GM18868 (cell line): ENCODE measurements around the gene MRPL28.
"Not testable (repeated sequence)": the region's sequence is repeated elsewhere in the genome, so short reads cannot be mapped to it uniquely, and the experiment has no call there.

Experiments used
- ATAC-seq: cut with Tn5 transposase; IDR thresholded peaks from one replicate; pipeline ENCODE4 v1.9.1; 2021; ENCODE audit warnings: mild to moderate bottlenecking, moderate library complexity; ENCODE audit not compliant: unreplicated experiment

Gene MRPL28

DNA sequence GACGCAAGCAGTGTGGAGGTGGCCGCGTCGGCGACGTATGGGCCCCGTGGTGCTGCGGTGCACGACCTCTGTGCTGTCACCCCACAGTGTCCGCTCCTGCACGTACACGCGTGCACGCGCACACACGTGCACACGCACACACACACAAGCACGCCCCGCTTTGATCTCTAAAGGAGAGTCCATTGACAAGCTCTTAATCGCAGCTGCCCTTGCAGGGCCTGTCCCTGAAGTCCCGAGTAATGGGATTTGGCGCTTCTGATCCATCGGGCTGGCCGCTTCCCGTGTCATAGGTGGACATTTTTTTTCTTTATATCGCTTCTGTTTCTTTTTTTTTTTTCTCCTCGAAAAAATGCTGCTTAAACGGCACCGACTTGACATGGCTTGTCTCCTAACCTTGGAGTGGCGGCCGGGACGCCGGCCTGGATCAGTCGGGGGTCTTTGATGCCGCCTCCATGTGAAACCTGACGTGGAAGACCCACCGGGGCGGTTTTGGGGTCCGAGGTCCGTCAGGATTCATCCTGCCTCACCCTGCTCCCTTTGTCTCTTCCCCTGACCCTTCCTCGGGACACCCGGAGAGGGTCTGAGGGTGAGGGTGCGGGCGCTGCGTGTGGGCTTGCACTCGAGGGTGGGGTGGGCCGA lies 9.5 kb downstream of the MRPL28 start:
- no peak for ATAC-seq

GRCh38 chr16:359871-360697 lies 10.3 kb downstream of the MRPL28 start:
- no peak for ATAC-seq

DNA sequence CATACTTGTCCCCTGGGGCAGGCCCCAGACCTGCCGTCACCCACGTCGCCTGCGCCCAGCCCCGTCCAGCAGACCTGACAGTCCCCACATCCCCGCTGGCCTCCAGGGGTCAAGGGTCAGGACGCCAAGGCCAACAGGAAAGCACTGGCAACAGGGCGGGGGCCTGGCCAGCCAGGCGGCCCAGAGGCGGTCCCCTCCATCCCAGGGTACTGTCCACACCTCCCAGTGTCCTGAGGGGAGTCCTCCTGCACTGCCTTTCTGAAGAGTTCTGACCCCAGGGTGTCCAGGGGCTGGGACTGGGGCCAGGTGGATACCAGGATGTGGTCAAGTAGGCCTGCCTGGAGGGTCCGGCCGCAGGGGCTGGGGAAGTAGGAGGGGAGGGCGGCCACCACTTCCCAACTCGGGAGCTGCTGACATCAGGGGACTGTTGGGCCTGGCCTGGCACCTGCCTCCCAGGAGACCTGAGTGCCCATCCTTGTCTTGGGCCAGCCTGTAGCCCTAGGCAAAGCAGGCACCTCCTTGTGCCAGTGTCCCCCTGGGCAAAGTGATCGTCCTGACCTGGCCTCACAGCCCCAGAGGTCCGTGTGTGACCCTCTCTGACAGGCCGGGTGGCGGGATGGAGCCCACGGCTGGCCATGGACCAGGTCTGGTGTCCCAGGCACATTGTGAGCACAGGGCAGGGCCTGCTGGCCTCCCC lies 11.1 kb downstream of the MRPL28 start:
- no peak for ATAC-seq

DNA sequence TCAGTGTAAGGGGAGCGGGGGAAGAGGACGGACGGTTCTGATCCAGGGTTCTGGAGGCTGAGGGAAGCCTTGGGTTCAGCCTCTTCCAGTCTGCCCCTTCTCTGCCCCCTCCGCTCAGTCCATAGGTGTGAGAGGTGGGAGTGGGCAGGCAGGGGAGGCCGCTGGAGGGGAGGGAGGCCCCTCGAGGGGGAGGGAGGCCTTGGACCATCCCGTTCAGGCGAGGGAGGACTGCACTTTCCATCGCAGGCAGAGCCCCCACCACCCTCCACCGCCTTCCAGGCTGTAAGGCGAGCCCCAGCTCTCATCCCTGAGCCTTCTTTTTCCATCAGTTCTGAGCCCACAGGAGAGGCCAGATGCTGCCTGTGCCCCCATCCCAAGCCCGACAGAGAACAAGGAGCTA lies 13.6 kb downstream of the MRPL28 start:
- ATAC-seq = no peak

- no peak for ATAC-seq
These were observed 15.3 kb downstream of the MRPL28 start for GRCh38 chr16:354971-355461.

- no peak for ATAC-seq
These were observed 16.0 kb downstream of the MRPL28 start for GRCh38 chr16:354291-354881.

DNA sequence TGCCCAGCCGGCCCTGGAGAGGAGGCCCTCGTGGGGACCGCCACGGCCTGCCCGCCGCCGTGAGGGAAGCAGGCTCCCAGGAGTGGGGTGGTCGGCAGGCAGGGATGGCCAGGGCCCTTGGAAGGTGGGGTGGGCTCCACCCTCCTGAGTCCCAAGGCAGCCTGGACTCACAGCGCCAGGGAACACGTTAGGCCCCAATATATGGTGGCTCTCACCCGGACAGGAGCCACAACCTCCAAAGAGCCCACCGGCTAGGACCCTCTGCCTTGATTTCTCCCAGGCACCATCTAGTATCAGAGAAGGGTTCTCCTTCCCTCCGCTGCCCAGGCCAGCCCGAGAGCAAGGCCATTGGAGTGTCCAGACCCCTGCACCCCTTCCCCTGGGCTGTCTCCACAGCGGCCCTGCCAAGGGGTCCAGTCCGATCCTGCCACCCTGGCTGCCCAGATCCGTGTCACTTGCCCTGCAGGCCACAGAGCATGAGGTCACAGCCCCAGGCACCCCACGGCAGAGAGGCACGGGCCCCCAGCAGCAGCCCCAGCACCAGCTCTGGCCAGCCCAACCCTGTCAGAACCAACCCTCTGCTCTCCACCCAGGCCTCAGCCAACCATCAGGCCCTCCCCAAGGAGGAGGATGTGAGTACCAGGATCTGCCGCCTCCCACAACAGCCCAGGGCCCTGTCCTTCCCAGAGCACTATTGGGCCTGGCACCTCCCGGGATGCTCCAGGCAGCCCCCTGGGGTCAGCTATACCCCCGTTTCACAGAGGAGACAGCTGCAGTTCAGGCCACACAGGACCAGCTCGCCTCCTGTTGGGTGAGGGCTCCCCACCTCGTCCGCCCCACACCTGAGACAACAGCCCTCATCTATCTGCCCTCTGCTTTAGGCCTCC lies 16.7 kb downstream of the MRPL28 start:
- ATAC-seq = no peak

- ATAC-seq = peak; percentile 65
These were observed 17.6 kb downstream of the MRPL28 start, which contains the start of gene AXIN1 for GRCh38 chr16:352547-353403. Gene AXIN1 (minus strand): TSS chr16:352723. CDS start chr16:347025, 5,698 bp downstream.

DNA sequence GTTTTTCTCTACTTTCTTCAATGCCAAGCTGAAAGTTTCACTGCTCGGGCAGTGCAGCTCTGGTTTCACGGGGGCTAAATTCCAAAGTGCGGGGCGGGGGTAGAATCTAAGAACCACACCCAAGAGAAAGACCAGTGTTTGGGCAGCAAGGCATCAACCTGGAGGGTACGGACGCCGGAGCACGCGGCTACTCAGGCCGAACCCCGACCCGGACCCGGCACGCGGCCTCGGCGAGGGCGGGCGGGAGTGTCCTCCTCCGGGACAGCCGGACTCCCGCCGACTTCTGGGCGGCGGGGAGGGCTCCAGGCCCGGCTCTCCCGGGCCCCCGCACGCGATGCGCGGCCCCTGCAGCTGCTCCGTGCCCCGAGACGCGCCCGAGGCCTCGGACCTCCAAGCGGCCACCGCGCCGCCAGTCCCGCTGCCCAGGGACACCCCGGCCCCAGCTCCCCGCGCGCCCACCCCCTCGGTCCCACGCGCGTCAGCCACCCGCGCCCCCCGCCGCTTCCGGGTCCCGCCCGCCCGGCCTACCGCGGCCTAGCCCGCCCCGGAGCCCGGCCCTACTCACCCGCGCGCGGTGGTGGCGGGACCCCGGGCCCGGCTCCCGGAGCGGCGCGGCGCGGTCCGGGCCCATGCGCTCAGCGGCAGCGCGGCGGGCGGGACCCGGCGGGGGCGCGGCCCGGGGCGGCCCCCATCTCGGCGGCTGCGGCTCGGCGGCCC lies 18.4 kb downstream of the MRPL28 start:
- ATAC-seq = peak; percentile 28

- ATAC-seq = no peak
These were observed 20.1 kb downstream of the MRPL28 start for GRCh38 chr16:350203-350602.

DNA sequence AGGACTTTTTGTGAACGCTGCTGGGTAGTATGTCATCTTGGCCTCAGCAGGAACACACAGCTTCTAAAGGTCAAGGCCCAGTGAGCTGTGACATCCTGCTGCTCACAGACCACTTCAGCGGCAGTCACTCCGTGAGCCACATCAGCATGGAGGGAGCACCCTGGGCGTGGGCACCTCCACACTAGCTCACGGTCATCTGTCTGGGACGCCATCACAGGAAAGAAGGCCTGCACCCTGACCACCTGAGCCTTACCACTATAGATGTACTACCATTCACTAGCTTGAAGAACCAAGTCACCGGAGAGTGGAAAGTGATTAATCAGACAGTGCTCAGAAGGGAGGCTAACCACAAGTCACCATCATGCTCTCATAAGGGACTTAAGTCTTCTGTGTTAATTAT lies 21.1 kb downstream of the MRPL28 start:
- ATAC-seq = no peak

GRCh38 chr16:348495-348894 lies 21.8 kb downstream of the MRPL28 start:
- not testable (repeated sequence) for ATAC-seq

DNA sequence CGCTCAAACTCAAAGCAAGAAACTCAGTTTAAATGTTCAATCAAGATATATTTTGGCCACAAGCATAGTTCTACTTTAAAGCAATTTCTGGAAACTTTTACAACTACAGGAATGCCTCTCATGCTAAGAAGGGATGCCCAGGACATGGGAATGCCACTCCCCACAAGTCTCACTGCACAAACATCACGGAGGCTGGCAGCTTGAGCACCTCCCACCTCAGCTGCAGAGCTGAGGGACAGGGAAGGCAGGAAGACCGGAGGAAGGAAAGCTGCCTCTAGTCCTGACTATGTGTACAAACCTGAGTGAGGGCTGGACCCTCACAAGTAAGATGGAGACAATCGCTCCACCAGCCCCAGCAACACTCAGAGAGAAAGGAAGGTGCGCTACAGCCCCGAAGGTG lies 23.1 kb downstream of the MRPL28 start:
- no peak for ATAC-seq

DNA sequence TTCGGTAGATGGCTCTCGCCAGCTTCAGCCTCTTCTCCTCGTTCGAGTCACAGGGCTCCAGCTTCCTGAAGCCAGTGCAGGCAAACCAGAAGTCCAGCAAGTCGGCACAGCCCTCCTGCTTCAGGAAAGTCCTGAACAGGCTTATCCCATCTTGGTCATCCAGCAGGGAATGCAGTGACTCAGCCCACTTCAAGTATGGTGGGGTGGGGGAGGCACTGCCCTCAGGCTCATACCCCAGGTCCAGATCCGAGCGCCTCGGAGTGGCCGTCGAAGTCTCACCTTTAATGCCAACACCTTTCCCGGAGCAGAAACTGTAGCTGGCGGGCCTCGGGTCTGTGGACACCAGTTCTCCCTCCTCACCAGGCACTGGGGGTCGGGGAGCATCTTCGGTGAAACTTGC lies 23.8 kb downstream of the MRPL28 start:
- ATAC-seq = no peak

- ATAC-seq = no peak
These were observed 24.6 kb downstream of the MRPL28 start for GRCh38 chr16:345772-346171.

- no peak for ATAC-seq
These were observed 27.7 kb downstream of the MRPL28 start for GRCh38 chr16:342455-343213.

DNA sequence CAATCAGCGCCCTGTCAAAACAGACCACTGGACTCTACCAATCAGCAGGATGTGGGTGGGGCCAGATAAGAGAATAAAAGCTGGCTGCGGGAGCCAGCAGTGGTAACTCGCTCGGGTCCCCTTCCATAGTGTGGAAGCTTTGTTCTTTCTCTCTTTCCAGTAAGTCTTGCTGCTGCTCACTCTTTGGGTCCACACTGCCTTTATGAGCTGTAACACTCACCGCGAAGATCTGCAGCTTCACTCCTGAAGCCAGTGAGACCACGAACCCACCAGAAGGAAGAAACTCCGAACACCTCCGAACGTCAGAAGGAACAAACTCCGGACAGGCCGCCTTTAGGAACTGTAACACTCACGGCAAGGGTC lies 28.4 kb downstream of the MRPL28 start:
- not testable (repeated sequence) for ATAC-seq
